ENCODE results near the gene HSD17B11. TPM values are rescaled to one million over a fixed set of nuclear protein-coding genes. Genes with fewer than 3 reads are reported as not detected.

Gene HSD17B11
- total RNA-seq, 1 donor from 2014 or later, result 30.8 TPM

- H3K4me3 ChIP-seq, result no peak overlapping the region
- H3F3A ChIP-seq (ENCODE audit: low read depth), result peaks cover 5% of the 10 kb centered on the region
- no peaks in the 10 kb centered on the region for H3K27me3 ChIP-seq
- TF ChIP-seq EZH2phosphoT487 (IDR thresholded peaks at IDR 0.05) (no peak), EZH2 (IDR thresholded peaks at IDR 0.05) (no peak), CTCF (IDR thresholded peaks at IDR 0.05) (no peak)
- H3K27ac ChIP-seq, result no peak overlapping the region
- H3K9ac ChIP-seq, result no peak overlapping the region
- H3K9me3 Mint-ChIP-seq, result peaks cover under 1% of the 10 kb centered on the region
- no peak overlapping the region for H3K27ac Mint-ChIP-seq
- H3K4me2 ChIP-seq, result no peak overlapping the region
- no peaks in the 10 kb centered on the region for H3K79me2 ChIP-seq (ENCODE audit: low read depth)
- H3K4me1 ChIP-seq, result no peaks in the 10 kb centered on the region
- H3K36me3 ChIP-seq, result no peaks in the 10 kb centered on the region
- H3K36me3 Mint-ChIP-seq, result peaks cover 23% of the 10 kb centered on the region
- no peaks in the 10 kb centered on the region for H4K20me1 ChIP-seq (ENCODE audit: low read depth)
- H3K9me3 ChIP-seq (ENCODE audit: low read depth), result no peaks in the 10 kb centered on the region
- no peaks in the 10 kb centered on the region for H3K4me1 Mint-ChIP-seq
- no peak overlapping the region for H3K4me3 Mint-ChIP-seq
- H2AFZ ChIP-seq (replicated peaks), result no peak overlapping the region
- no peak for DNase-seq (ENCODE audit: low spot score)
- H3K27me3 Mint-ChIP-seq (ENCODE audit: insufficient read depth, low read depth), result no peaks in the 10 kb centered on the region
Observed at GRCh38 chr4:87360338-87360935, 30.6 kb downstream of the HSD17B11 start.

GRCh38 chr4:87359258-87359657 lies 31.7 kb downstream of the HSD17B11 start:
- Histone ChIP-seq H3K4me3 (no peak overlapping the region), H4K20me1 (ENCODE audit: low read depth) (no peaks in the 10 kb centered on the region), H3K9ac (no peak overlapping the region), H3K79me2 (ENCODE audit: low read depth) (no peaks in the 10 kb centered on the region), H3K27ac (no peak overlapping the region), H2AFZ (replicated peaks) (no peak overlapping the region), H3K36me3 (no peaks in the 10 kb centered on the region), H3F3A (ENCODE audit: low read depth) (peaks cover 5% of the 10 kb centered on the region), H3K4me1 (no peaks in the 10 kb centered on the region), H3K4me2 (no peak overlapping the region), H3K27me3 (no peaks in the 10 kb centered on the region), H3K9me3 (ENCODE audit: low read depth) (no peaks in the 10 kb centered on the region)
- Mint-ChIP-seq H3K36me3 (peaks cover 18% of the 10 kb centered on the region), H3K4me3 (no peak overlapping the region), H3K9me3 (no peaks in the 10 kb centered on the region), H3K27ac (no peak overlapping the region), H3K27me3 (ENCODE audit: insufficient read depth, low read depth) (no peaks in the 10 kb centered on the region), H3K4me1 (no peaks in the 10 kb centered on the region)
- TF ChIP-seq CTCF (IDR thresholded peaks at IDR 0.05), result no peak
- DNase-seq (ENCODE audit: low spot score), result no peak

GRCh38 chr4:87356832-87357526 lies 34.0 kb downstream of the HSD17B11 start:
- no peaks in the 10 kb centered on the region for H3K36me3 ChIP-seq
- Mint-ChIP-seq H3K9me3 (no peaks in the 10 kb centered on the region), H3K36me3 (peaks cover 8% of the 10 kb centered on the region), H3K4me3 (no peak overlapping the region), H3K27ac (no peak overlapping the region), H3K27me3 (ENCODE audit: insufficient read depth, low read depth) (no peaks in the 10 kb centered on the region), H3K4me1 (no peaks in the 10 kb centered on the region)
- H2AFZ ChIP-seq (replicated peaks), result no peak overlapping the region
- H3K4me2 ChIP-seq, result no peak overlapping the region
- peaks cover 5% of the 10 kb centered on the region for H3F3A ChIP-seq (ENCODE audit: low read depth)
- H3K9ac ChIP-seq, result no peak overlapping the region
- H3K27me3 ChIP-seq, result no peaks in the 10 kb centered on the region
- no peaks in the 10 kb centered on the region for H3K9me3 ChIP-seq (ENCODE audit: low read depth)
- DNase-seq (ENCODE audit: low spot score), result no peak
- H3K4me1 ChIP-seq, result no peaks in the 10 kb centered on the region
- H3K4me3 ChIP-seq, result no peak overlapping the region
- TF ChIP-seq CTCF (IDR thresholded peaks at IDR 0.05) (no peak), EZH2 (IDR thresholded peaks at IDR 0.05) (no peak), EZH2phosphoT487 (IDR thresholded peaks at IDR 0.05) (no peak)
- peak overlapping the region; percentile 13 for H3K27ac ChIP-seq
- no peaks in the 10 kb centered on the region for H3K79me2 ChIP-seq (ENCODE audit: low read depth)
- no peaks in the 10 kb centered on the region for H4K20me1 ChIP-seq (ENCODE audit: low read depth)
